ENCODE data around the gene GOLGA1. TPM values are rescaled to one million over a fixed set of nuclear protein-coding genes. Genes with fewer than 3 reads are reported as not detected.
A peak's percentile ranks its signal among the peaks of the same experiment; 100 is the strongest.

Gene GOLGA1
- total and polyA plus RNA-seq, 9 of the 15 experiments (the other 6 are each of a cell fraction or from before 2014, with no cell fraction given) = 2.9 to 15.9 (median 8.5) TPM

- no peak for TF ChIP-seq KLF6 (CRISPR knock-in tag; IDR thresholded peaks at IDR 0.05; ENCODE audit: borderline replicate concordance)
- peak; percentile 84; the same call in 1 of the 2 replicates for TF ChIP-seq ZC3H4 (CRISPR knock-in tag; IDR thresholded peaks at IDR 0.05; ENCODE audit: borderline replicate concordance)
- TF ChIP-seq, protein P1, sequence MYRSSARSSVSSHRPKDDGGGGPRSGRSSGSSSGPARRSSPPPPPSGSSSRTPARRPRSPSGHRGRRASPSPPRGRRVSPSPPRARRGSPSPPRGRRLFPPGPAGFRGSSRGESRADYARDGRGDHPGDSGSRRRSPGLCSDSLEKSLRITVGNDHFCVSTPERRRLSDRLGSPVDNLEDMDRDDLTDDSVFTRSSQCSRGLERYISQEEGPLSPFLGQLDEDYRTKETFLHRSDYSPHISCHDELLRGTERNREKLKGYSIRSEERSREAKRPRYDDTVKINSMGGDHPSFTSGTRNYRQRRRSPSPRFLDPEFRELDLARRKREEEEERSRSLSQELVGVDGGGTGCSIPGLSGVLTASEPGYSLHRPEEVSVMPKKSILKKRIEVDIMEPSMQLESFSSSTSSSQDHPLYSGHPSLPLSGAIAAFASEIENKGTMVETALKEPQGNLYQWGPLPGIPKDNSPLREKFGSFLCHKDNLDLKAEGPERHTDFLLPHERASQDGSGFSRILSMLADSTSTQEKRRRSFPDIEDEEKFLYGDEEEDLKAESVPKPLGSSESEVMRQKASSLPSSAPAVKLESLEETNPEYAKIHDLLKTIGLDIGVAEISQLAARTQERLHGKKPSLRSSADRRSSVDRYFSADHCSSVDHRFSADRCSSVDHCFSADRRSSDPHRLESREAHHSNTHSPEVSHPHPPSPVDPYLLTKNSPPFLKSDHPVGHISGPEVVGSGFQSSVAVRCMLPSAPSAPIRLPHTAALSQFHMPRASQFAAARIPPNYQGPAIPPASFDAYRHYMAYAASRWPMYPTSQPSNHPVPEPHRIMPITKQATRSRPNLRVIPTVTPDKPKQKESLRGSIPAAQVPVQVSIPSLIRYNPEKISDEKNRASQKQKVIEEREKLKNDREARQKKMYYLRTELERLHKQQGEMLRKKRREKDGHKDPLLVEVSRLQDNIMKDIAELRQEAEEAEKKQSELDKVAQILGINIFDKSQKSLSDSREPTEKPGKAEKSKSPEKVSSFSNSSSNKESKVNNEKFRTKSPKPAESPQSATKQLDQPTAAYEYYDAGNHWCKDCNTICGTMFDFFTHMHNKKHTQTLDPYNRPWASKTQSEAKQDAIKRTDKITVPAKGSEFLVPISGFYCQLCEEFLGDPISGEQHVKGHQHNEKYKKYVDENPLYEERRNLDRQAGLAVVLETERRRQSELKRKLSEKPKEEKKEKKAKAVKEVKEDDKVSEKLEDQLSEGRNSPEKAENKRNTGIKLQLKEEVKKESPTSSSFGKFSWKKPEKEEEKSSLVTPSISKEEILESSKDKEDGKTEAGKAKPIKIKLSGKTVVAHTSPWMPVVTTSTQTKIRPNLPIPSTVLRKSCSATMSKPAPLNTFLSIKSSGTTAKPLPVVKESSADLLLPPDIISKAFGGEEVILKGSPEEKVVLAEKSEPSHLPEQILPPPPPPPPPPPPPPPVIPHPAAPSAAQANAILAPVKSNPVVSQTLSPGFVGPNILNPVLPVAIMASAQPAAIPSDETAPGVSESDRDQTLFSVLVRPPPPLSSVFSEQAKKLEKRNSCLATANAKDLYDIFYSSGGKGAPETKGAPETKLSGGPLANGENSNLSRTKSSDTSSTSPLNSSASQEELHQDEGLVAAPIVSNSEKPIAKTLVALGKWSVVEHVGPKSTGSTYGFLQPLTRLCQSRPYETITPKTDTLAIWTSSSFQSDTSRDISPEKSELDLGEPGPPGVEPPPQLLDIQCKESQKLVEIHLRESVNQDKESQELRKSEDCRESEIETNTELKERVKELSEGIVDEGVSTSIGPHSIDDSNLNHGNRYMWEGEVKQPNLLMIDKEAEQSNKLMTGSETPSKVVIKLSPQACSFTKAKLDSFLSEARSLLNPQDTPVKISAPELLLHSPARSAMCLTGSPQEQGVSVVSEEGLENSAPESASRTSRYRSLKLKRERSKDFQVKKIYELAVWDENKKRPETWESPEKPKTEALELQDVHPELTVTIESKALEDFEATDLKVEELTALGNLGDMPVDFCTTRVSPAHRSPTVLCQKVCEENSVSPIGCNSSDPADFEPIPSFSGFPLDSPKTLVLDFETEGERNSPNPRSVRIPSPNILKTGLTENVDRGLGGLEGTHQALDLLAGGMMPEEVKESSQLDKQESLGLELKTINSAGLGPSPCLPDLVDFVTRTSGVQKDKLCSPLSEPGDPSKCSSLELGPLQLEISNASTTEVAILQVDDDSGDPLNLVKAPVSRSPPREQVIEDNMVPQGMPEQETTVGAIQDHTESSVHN (IDR thresholded peaks at IDR 0.05; ENCODE audit: borderline replicate concordance in 1 of 2, low read depth in 1 of 2) = no peak
- no peak for TF ChIP-seq NCOA1 (IDR thresholded peaks at IDR 0.05; ENCODE audit: low read depth)
- TF ChIP-seq, protein P2, sequence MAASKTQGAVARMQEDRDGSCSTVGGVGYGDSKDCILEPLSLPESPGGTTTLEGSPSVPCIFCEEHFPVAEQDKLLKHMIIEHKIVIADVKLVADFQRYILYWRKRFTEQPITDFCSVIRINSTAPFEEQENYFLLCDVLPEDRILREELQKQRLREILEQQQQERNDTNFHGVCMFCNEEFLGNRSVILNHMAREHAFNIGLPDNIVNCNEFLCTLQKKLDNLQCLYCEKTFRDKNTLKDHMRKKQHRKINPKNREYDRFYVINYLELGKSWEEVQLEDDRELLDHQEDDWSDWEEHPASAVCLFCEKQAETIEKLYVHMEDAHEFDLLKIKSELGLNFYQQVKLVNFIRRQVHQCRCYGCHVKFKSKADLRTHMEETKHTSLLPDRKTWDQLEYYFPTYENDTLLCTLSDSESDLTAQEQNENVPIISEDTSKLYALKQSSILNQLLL (CRISPR knock-in tag; IDR thresholded peaks at IDR 0.05; ENCODE audit: borderline replicate concordance) = no peak
- 0 out of 2 replicates have a peak, but pooled peaks have one; percentile 15 for TF ChIP-seq MTA3 (IDR thresholded peaks at IDR 0.05; ENCODE audit: borderline replicate concordance)
- TF ChIP-seq TSC22D4 (tag; IDR thresholded peaks at IDR 0.05) = no peak
- TF ChIP-seq ZNF551 (CRISPR knock-in tag; IDR thresholded peaks at IDR 0.05) = no peak
- peak; percentile 19; the same call in 1 of the 2 replicates for TF ChIP-seq NR2C1 (IDR thresholded peaks at IDR 0.05)
- no peak for TF ChIP-seq NR2C1 (tag; IDR thresholded peaks at IDR 0.05)
- TF ChIP-seq POLR3A (IDR thresholded peaks at IDR 0.05; ENCODE audit: borderline replicate concordance, extremely low read depth, insufficient read depth, insufficient read length) = no peak
- TF ChIP-seq CC2D1A (IDR thresholded peaks at IDR 0.05) = no peak
- TF ChIP-seq ETS1 (conservative IDR thresholded peaks at IDR 0.05; ENCODE audit: control insufficient read depth, low read depth, low read length) = no peak
- TF ChIP-seq ZNF780A (CRISPR knock-in tag; IDR thresholded peaks at IDR 0.05) = no peak
- TF ChIP-seq U2AF2 (optimal IDR thresholded peaks at IDR 0.05; ENCODE audit: low read depth, low read length) = no peak
- no peak for TF ChIP-seq ZNF23 (CRISPR knock-in tag; IDR thresholded peaks at IDR 0.05)
Observed at GRCh38 chr9:124941679-124942561, 1.0 kb upstream of the GOLGA1 start (continued).
